GM19023 (cell line): ENCODE results near the gene ITPR3.

Experiments used
- ATAC-seq: cut with Tn5 transposase; IDR thresholded peaks from one replicate; pipeline ENCODE4 v1.9.1; 2021; ENCODE audit warnings: mild to moderate bottlenecking, moderate library complexity; ENCODE audit not compliant: unreplicated experiment

ITPR3 gene

GRCh38 chr6:33664506-33665057, 43.5 kb downstream of the ITPR3 start:
- no peak for ATAC-seq

- no peak for ATAC-seq
Observed at GRCh38 chr6:33665957-33666356, 44.8 kb downstream of the ITPR3 start.

- ATAC-seq, result no peak
Observed at GRCh38 chr6:33667072-33667471, 46.0 kb downstream of the ITPR3 start.

GRCh38 chr6:33667776-33668175, 46.7 kb downstream of the ITPR3 start:
- no peak for ATAC-seq

- ATAC-seq, result no peak
Observed at GRCh38 chr6:33668328-33668727, 47.2 kb downstream of the ITPR3 start.

- no peak for ATAC-seq
Observed at GRCh38 chr6:33668914-33669313, 47.8 kb downstream of the ITPR3 start.

- ATAC-seq, result no peak
Observed at GRCh38 chr6:33670086-33670660, 49.1 kb downstream of the ITPR3 start.

- no peak for ATAC-seq
Observed at GRCh38 chr6:33670971-33671743, 50.0 kb downstream of the ITPR3 start.

- no peak for ATAC-seq
Observed at GRCh38 chr6:33671744-33672072, 50.6 kb downstream of the ITPR3 start.

- no peak for ATAC-seq
Observed at GRCh38 chr6:33672808-33673207, 51.7 kb downstream of the ITPR3 start.

- no peak for ATAC-seq
Observed at GRCh38 chr6:33673851-33674250, 52.7 kb downstream of the ITPR3 start.

- ATAC-seq, result no peak
Observed at GRCh38 chr6:33675968-33676367, 54.8 kb downstream of the ITPR3 start.

GRCh38 chr6:33676416-33677142, 55.5 kb downstream of the ITPR3 start:
- no peak for ATAC-seq

- ATAC-seq, result no peak
Observed at GRCh38 chr6:33677143-33677660, 56.1 kb downstream of the ITPR3 start.

- ATAC-seq, result no peak
Observed at GRCh38 chr6:33677689-33678088, 56.6 kb downstream of the ITPR3 start.

GRCh38 chr6:33678233-33678931, 57.3 kb downstream of the ITPR3 start:
- no peak for ATAC-seq

GRCh38 chr6:33678932-33679490, 57.9 kb downstream of the ITPR3 start:
- no peak for ATAC-seq

- ATAC-seq, result no peak
Observed at GRCh38 chr6:33679761-33680160, 58.6 kb downstream of the ITPR3 start.

- no peak for ATAC-seq
Observed at GRCh38 chr6:33682341-33682740, 61.2 kb downstream of the ITPR3 start.

- no peak for ATAC-seq
Observed at GRCh38 chr6:33683051-33683571, 62.0 kb downstream of the ITPR3 start.
